OCI-LY1 (cell line): Measurements from ENCODE around the gene C22orf31.

ENCODE experiments used
- EZH2 ChIP-seq: fragments of 200-600 bp; sonication (generic), shearing (Covaris generic); IDR thresholded peaks from 2 replicates; pipeline ENCODE4 v1.8.0; 2017; ENCODE audit warnings: borderline replicate concordance, mixed run types, mild to moderate bottlenecking, antibody characterized with exemption, low read length, moderate library complexity, mixed read lengths
- TF ChIP-seq, protein P1 (sequence below): fragments of 200-600 bp; sonication (generic), shearing (Covaris generic); IDR thresholded peaks from 2 replicates; pipeline ENCODE4 v1.5.1; 2017; ENCODE audit warnings: mild to moderate bottlenecking, antibody characterized with exemption, low read length, moderate library complexity, mixed read lengths

GRCh38 chr22:29087012-29087411 is 25.4 kb upstream of the C22orf31 start:
- TF ChIP-seq, protein P1, sequence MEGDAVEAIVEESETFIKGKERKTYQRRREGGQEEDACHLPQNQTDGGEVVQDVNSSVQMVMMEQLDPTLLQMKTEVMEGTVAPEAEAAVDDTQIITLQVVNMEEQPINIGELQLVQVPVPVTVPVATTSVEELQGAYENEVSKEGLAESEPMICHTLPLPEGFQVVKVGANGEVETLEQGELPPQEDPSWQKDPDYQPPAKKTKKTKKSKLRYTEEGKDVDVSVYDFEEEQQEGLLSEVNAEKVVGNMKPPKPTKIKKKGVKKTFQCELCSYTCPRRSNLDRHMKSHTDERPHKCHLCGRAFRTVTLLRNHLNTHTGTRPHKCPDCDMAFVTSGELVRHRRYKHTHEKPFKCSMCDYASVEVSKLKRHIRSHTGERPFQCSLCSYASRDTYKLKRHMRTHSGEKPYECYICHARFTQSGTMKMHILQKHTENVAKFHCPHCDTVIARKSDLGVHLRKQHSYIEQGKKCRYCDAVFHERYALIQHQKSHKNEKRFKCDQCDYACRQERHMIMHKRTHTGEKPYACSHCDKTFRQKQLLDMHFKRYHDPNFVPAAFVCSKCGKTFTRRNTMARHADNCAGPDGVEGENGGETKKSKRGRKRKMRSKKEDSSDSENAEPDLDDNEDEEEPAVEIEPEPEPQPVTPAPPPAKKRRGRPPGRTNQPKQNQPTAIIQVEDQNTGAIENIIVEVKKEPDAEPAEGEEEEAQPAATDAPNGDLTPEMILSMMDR: no peak
- no peak for TF ChIP-seq EZH2
